ENCODE measurements around the gene GPR137. TPM values are rescaled to one million over a fixed set of nuclear protein-coding genes. Genes with fewer than 3 reads are reported as not detected.

Gene GPR137
- total and polyA plus RNA-seq, 10 of the 15 experiments (the other 5 are each of a cell fraction or from before 2014, with no cell fraction given) = 0.37 to 29.2 (median 13.8) TPM

DNA sequence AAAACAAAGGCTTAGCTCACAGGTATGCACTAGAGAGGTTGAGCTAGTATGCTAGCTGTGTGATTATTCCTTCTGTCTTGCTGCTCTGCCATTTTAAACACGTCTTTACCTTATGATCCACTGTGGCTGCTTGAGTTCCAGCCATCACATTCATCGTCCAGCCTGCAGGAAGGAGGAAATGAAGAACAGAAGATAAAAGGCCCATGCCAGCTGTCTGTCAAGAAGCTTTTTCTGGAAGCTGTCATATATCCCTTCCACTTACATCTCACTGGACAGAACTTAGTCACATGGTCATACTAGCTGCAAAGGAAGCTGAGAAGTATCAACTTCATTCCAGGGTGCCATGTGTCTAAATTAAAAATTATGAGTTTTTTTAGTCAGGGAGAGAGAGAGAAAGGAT, 41.7 kb downstream of the GPR137 start:
- WGBS (ENCODE audit: insufficient coverage, insufficient replicate concordance, low lambda C conversion rate, missing lambda C conversion rate) = 89% methylated on average over 2 of the region's 2 CpGs
- RAD21 ChIA-PET (ENCODE audit: unreplicated experiment) = interaction anchor here (0.6 to 1.1 kb wide), 2 partner anchors 10 to 156 kb away, joined by 3 to 4 read pairs; partner anchors contain the start of gene PRDX5
- DNase-seq (ENCODE audit: low read depth, low spot score) (no peak), FAIRE-seq (no peak), ATAC-seq (no peak)
- no peaks in the 10 kb centered on the region for H3K79me2 ChIP-seq (ENCODE audit: control insufficient read depth, insufficient read depth, low read length)
- no peak overlapping the region for H3K27ac ChIP-seq (ENCODE audit: control insufficient read depth, insufficient read depth)
- peaks cover 11% of the 10 kb centered on the region for H3K4me1 ChIP-seq (ENCODE audit: control insufficient read depth, insufficient read depth, low read length)
- H3K4me3 ChIP-seq = no peak overlapping the region
- peak; percentile 70 for TF ChIP-seq NFYB (IDR thresholded peaks at IDR 0.05; ENCODE audit: insufficient read depth, low read depth, low read length)
- TF ChIP-seq, protein P1, sequence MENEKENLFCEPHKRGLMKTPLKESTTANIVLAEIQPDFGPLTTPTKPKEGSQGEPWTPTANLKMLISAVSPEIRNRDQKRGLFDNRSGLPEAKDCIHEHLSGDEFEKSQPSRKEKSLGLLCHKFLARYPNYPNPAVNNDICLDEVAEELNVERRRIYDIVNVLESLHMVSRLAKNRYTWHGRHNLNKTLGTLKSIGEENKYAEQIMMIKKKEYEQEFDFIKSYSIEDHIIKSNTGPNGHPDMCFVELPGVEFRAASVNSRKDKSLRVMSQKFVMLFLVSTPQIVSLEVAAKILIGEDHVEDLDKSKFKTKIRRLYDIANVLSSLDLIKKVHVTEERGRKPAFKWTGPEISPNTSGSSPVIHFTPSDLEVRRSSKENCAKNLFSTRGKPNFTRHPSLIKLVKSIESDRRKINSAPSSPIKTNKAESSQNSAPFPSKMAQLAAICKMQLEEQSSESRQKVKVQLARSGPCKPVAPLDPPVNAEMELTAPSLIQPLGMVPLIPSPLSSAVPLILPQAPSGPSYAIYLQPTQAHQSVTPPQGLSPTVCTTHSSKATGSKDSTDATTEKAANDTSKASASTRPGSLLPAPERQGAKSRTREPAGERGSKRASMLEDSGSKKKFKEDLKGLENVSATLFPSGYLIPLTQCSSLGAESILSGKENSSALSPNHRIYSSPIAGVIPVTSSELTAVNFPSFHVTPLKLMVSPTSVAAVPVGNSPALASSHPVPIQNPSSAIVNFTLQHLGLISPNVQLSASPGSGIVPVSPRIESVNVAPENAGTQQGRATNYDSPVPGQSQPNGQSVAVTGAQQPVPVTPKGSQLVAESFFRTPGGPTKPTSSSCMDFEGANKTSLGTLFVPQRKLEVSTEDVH (IDR thresholded peaks at IDR 0.05; ENCODE audit: low read depth, partially characterized antibody) = no peak
- no peak for TF ChIP-seq RAD51 (IDR thresholded peaks at IDR 0.05)
- TF ChIP-seq, protein P2, sequence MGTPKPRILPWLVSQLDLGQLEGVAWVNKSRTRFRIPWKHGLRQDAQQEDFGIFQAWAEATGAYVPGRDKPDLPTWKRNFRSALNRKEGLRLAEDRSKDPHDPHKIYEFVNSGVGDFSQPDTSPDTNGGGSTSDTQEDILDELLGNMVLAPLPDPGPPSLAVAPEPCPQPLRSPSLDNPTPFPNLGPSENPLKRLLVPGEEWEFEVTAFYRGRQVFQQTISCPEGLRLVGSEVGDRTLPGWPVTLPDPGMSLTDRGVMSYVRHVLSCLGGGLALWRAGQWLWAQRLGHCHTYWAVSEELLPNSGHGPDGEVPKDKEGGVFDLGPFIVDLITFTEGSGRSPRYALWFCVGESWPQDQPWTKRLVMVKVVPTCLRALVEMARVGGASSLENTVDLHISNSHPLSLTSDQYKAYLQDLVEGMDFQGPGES (IDR thresholded peaks at IDR 0.05) = no peak
- CTCF ChIA-PET = interaction anchor here (0.9 to 1.4 kb wide), 4 partner anchors 10 to 27 kb away, joined by 3 to 6 read pairs (median 4); partner anchors contain the start of gene PRDX5
- SMC1A ChIA-PET (ENCODE audit: uncharacterized antibody, unreplicated experiment) = interaction anchor here (1.1 kb wide), 1 partner anchor 10 kb away, joined by 4 read pairs; the partner anchor contains the start of genes PRDX5 and TRMT112
- H3K4me2 ChIP-seq (ENCODE audit: control insufficient read depth, insufficient read depth) = no peak overlapping the region
- no peak overlapping the region for H3K9ac ChIP-seq (ENCODE audit: control insufficient read depth, insufficient read depth, low read length)
- H2AFZ ChIP-seq (ENCODE audit: control insufficient read depth, low read depth, low read length) = no peak overlapping the region
- H3K27me3 ChIP-seq (replicated peaks in 1 of 2; ENCODE audit: control insufficient read depth in 2 of 2, insufficient read depth in 2 of 2, low read length in 1 of 2) = no peaks in the 10 kb centered on the region
- no TSS peak for BruUV-seq (replicated peaks)
- no peaks in the 10 kb centered on the region; the same call in 2 of the 3 replicates for H3K9me3 ChIP-seq (replicated peaks; ENCODE audit: control insufficient read depth, insufficient read depth, low read length)
- intact Hi-C loops (cut with micrococcal nuclease; ENCODE audit: unreplicated experiment) (no loop called here), in situ Hi-C loops (cut with MboI) (no loop called here)
- peaks cover 0 to 2% of the 10 kb centered on the region in 2 experiments; a peak in 1 of 4 replicates for H3K36me3 ChIP-seq (ENCODE audit: control insufficient read depth in 2 of 2, insufficient read depth in 2 of 2, low read length in 1 of 2)
- no peaks in the 10 kb centered on the region for H4K20me1 ChIP-seq (ENCODE audit: control insufficient read depth, insufficient read depth)
- POLR2A ChIA-PET = interaction anchor here (0.5 to 1.2 kb wide), 5 partner anchors 9 to 1470 kb away, joined by 3 to 11 read pairs (median 6); partner anchors contain the start of gene PRDX5
